ENCODE results near the gene RPS6KA1.

The RPS6KA1 gene

GRCh38 chr1:26529655-26530409, at the start of gene RPS6KA1:
TSS of gene RPS6KA1 (plus strand) at chr1:26529761. CDS start at chr1:26529921, 160 bp downstream.
- in situ Hi-C loops (cut with HindIII; ENCODE audit: low sequenced_read_pairs): no loop called here

DNA sequence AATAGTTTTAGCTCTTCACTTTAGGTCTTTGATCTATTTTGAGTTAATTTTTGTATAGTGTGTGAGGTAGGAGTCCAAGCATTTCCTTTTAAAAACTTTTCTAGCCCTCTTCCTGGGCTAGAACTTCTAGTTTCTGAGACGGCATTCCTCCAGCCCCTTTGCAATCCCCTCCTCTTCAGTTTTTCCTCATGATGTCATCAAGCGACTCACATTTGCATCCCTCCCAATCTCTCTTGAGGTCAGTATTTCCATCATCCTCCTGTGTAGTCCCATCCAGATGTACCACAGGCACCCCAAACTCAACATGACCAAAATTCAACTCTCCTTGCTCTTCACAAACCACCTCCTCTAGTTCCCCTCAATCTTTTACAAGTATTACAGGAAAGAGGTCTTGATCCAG, 46.6 kb upstream of the RPS6KA1 start:
- TF ChIP-seq CTCF (IDR thresholded peaks at IDR 0.05; ENCODE audit: low read depth, low read length): no peak
- in situ Hi-C loops (cut with HindIII; ENCODE audit: low sequenced_read_pairs): no loop called here
- H3K4me3 ChIP-seq (ENCODE audit: low read depth, low read length): no peak overlapping the region
- peak; percentile 25 for DNase-seq (ENCODE audit: low read depth, low spot score)

More at GRCh38 chr1:26529655-26530409, at the start of gene RPS6KA1:
- peak within 1 kb of the TSS; percentile 51 for H3K4me3 ChIP-seq (ENCODE audit: low read depth, low read length)
- DNase-seq (ENCODE audit: low read depth, low spot score): peak; percentile 9
- TF ChIP-seq CTCF (IDR thresholded peaks at IDR 0.05; ENCODE audit: low read depth, low read length): no peak

GRCh38 chr1:26483980-26484379, 45.6 kb upstream of the RPS6KA1 start:
- DNase-seq (ENCODE audit: low read depth, low spot score): no peak
- TF ChIP-seq CTCF (IDR thresholded peaks at IDR 0.05; ENCODE audit: low read depth, low read length): no peak
- in situ Hi-C loops (cut with HindIII; ENCODE audit: low sequenced_read_pairs): no loop called here
- H3K4me3 ChIP-seq (ENCODE audit: low read depth, low read length): no peak overlapping the region

- H3K4me3 ChIP-seq (ENCODE audit: low read depth, low read length): no peak overlapping the region
- in situ Hi-C loops (cut with HindIII; ENCODE audit: low sequenced_read_pairs): no loop called here
Measured at GRCh38 chr1:26490155-26490554, 39.4 kb upstream of the RPS6KA1 start.

DNA sequence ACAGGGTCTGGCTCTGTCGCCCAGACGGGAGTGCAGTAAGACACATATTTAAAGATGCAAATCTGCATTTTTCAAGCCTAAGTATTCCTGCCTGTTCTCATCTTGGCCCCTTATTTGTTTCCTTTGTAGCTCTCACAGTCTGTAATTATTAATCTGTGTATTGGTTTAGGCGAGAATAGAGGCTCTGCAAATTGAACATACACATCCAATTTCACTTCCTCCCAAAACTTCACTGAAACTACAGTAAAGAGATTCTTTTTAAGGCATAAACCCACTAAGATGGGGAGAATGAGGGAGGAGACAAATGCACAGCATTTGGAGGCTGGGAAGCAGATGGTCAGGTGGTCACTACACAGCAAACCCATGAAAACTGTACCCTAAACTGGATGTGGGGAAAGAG, 36.3 kb upstream of the RPS6KA1 start:
- H3K4me3 ChIP-seq (ENCODE audit: low read depth, low read length): no peak overlapping the region
- DNase-seq (ENCODE audit: low read depth, low spot score): no peak
- TF ChIP-seq CTCF (IDR thresholded peaks at IDR 0.05; ENCODE audit: low read depth, low read length): no peak
- in situ Hi-C loops (cut with HindIII; ENCODE audit: low sequenced_read_pairs): no loop called here

More at GRCh38 chr1:26490155-26490554, 39.4 kb upstream of the RPS6KA1 start:
- no peak for TF ChIP-seq CTCF (IDR thresholded peaks at IDR 0.05; ENCODE audit: low read depth, low read length)
- no peak for DNase-seq (ENCODE audit: low read depth, low spot score)

DNA sequence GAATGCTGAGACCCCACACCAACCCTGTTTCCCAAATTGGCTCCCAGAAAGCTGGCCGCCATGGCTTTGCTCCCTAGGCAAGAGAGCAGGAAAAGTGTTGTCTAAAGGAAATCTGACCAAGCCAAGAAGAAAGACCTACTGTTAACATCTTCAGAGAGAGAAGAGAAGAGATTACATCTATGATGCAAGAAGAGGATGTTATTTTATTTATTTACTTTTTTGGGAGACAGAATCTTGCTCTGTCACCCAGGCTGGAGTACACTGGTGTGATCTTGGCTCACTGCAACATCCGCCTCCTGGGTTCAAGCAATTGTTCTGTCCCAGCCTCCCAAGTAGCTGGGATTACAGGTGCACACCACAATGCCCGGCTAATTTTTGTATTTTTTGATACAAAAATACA, 35.6 kb upstream of the RPS6KA1 start:
- H3K4me3 ChIP-seq (ENCODE audit: low read depth, low read length): no peak overlapping the region
- TF ChIP-seq CTCF (IDR thresholded peaks at IDR 0.05; ENCODE audit: low read depth, low read length): no peak
- in situ Hi-C loops (cut with HindIII; ENCODE audit: low sequenced_read_pairs): no loop called here
- no peak for DNase-seq (ENCODE audit: low read depth, low spot score)

Measured in astrocyte of the spinal cord (primary cell).